ENCODE data around the gene GALNTL6. TPM values are rescaled to one million over a fixed set of nuclear protein-coding genes. Genes with fewer than 3 reads are reported as not detected.

Gene GALNTL6
- total and polyA plus RNA-seq, 2 of the 4 experiments (the other 2 are of a cell fraction) = under 0.01 TPM; not detected in 1

DNA sequence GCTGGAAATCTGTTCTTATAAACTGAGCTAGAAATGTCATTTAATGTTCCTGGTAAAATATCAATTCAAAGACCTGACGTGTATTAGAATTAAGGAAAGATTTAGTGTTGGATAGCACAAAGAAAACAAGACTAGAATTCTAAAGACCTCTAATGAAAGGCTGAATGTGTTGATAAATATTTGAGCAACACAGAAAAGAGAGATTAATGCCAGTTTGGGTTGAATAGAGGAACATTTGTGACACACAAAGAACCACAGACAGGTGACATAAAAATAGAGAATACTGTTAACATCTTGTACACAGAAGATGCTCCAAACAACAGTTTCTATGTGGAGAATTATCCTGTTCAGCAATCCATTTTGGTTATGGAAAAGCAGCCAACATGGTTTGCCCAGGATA lies 1133.3 kb downstream of the GALNTL6 start:
- no peak overlapping the region for H3K9ac ChIP-seq (ENCODE audit: low read depth, low read length)
- no peaks in the 10 kb centered on the region for H3K9me1 ChIP-seq (ENCODE audit: insufficient read depth, low read length)
- H3K14ac ChIP-seq (replicated peaks; ENCODE audit: low read depth, low read length) = no peak overlapping the region
- H3K18ac ChIP-seq (ENCODE audit: low read depth, low read length) = no peak overlapping the region
- H3K4me2 ChIP-seq (ENCODE audit: low read depth, low read length) = no peak overlapping the region
- H3K9me3 ChIP-seq (ENCODE audit: control insufficient read depth, insufficient read depth, low read length) = no peaks in the 10 kb centered on the region
- dilution Hi-C loops (cut with HindIII; ENCODE audit: low sequenced_read_pairs, unreplicated experiment) (no loop called here), intact Hi-C loops (cut with micrococcal nuclease) (no loop called here), in situ Hi-C loops (cut with MboI; ENCODE audit: low sequenced_read_pairs) (no loop called here)
- H3K4ac ChIP-seq (ENCODE audit: low read depth, low read length) = no peak overlapping the region
- no peak overlapping the region for H2AK9ac ChIP-seq (replicated peaks; ENCODE audit: low read depth, low read length, poor library complexity)
- no peak overlapping the region for H3K23ac ChIP-seq (ENCODE audit: low read depth, low read length)
- no peaks in the 10 kb centered on the region for H3K79me1 ChIP-seq (ENCODE audit: low read depth in 1 of 2, low read length in 2 of 2)
- no peak overlapping the region for H2AFZ ChIP-seq (replicated peaks; ENCODE audit: low read length, poor library complexity)
- H3K4me3 ChIP-seq (ENCODE audit: insufficient read depth, low read depth, low read length) = no peak overlapping the region
- peaks cover 14% of the 10 kb centered on the region for H3K27me3 ChIP-seq (ENCODE audit: control insufficient read depth, insufficient read depth, low read length)
- ChIA-PET CTCF (no interaction called here), POLR2A (ENCODE audit: unreplicated experiment) (no interaction called here)
- H3K4me1 ChIP-seq (ENCODE audit: control insufficient read depth, insufficient read depth, low read length) = no peaks in the 10 kb centered on the region
- no peak overlapping the region for H4K8ac ChIP-seq (ENCODE audit: low read depth in 2 of 2, low read length in 2 of 2)
- H4K20me1 ChIP-seq (ENCODE audit: insufficient read depth, low read length) = no peaks in the 10 kb centered on the region
- no TSS peak for BruUV-seq (replicated peaks)
- no peak overlapping the region for H2BK5ac ChIP-seq (ENCODE audit: low read depth, low read length, poor library complexity, severe bottlenecking)
- H2BK120ac ChIP-seq (ENCODE audit: low read depth, low read length) = no peak overlapping the region
- H3K27ac ChIP-seq (ENCODE audit: insufficient read depth, low read length) = no peak overlapping the region
- TF ChIP-seq MAZ (IDR thresholded peaks at IDR 0.05; ENCODE audit: borderline replicate concordance, low read depth, low read length) (no peak), POLR2A (IDR thresholded peaks at IDR 0.05; ENCODE audit: low read depth, low read length) (no peak), RFX5 (IDR thresholded peaks at IDR 0.05; ENCODE audit: low read depth, low read length) (no peak), BHLHE40 (IDR thresholded peaks at IDR 0.05; ENCODE audit: low read depth, low read length) (no peak), RAD21 (IDR thresholded peaks at IDR 0.05; ENCODE audit: low read length) (no peak), NFE2L2 (IDR thresholded peaks at IDR 0.05; ENCODE audit: low read depth, low read length) (no peak), CEBPB (IDR thresholded peaks at IDR 0.05; ENCODE audit: low read depth, low read length) (no peak), SMC3 (IDR thresholded peaks at IDR 0.05; ENCODE audit: low read depth, low read length) (no peak), MAFK (IDR thresholded peaks at IDR 0.05; ENCODE audit: low read depth, low read length) (no peak), FOS (IDR thresholded peaks at IDR 0.05; ENCODE audit: low read depth, low read length) (no peak)
- TF ChIP-seq, protein P1, sequence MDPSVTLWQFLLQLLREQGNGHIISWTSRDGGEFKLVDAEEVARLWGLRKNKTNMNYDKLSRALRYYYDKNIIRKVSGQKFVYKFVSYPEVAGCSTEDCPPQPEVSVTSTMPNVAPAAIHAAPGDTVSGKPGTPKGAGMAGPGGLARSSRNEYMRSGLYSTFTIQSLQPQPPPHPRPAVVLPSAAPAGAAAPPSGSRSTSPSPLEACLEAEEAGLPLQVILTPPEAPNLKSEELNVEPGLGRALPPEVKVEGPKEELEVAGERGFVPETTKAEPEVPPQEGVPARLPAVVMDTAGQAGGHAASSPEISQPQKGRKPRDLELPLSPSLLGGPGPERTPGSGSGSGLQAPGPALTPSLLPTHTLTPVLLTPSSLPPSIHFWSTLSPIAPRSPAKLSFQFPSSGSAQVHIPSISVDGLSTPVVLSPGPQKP (IDR thresholded peaks at IDR 0.05; ENCODE audit: borderline replicate concordance, low read depth, low read length) = no peak
- TF ChIP-seq, protein P2, sequence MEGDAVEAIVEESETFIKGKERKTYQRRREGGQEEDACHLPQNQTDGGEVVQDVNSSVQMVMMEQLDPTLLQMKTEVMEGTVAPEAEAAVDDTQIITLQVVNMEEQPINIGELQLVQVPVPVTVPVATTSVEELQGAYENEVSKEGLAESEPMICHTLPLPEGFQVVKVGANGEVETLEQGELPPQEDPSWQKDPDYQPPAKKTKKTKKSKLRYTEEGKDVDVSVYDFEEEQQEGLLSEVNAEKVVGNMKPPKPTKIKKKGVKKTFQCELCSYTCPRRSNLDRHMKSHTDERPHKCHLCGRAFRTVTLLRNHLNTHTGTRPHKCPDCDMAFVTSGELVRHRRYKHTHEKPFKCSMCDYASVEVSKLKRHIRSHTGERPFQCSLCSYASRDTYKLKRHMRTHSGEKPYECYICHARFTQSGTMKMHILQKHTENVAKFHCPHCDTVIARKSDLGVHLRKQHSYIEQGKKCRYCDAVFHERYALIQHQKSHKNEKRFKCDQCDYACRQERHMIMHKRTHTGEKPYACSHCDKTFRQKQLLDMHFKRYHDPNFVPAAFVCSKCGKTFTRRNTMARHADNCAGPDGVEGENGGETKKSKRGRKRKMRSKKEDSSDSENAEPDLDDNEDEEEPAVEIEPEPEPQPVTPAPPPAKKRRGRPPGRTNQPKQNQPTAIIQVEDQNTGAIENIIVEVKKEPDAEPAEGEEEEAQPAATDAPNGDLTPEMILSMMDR (conservative IDR thresholded peaks at IDR 0.05; ENCODE audit: low read depth, low read length) = no peak
- no peak overlapping the region for H2BK20ac ChIP-seq (ENCODE audit: low read depth, low read length)
- no peak overlapping the region for H2AK5ac ChIP-seq (ENCODE audit: low read depth, low read length)
- no peak for DNase-seq
- no peaks in the 10 kb centered on the region for H3K36me3 ChIP-seq (ENCODE audit: control insufficient read depth, insufficient read depth, low read length)
- no CpG with 5 or more reads among the region's 1 CpG for WGBS, 2 experiments (ENCODE audit: extremely low coverage in 2 of 2, insufficient read length in 1 of 2)
- no peak overlapping the region for H2BK15ac ChIP-seq (ENCODE audit: low read depth, low read length)
- H4K5ac ChIP-seq (ENCODE audit: low read depth, low read length) = no peak overlapping the region
- no peak for ATAC-seq (ENCODE audit: low read depth)
- no peak overlapping the region for H3K56ac ChIP-seq (ENCODE audit: extremely low read depth, insufficient read depth, low read length)
- no peak overlapping the region for H4K91ac ChIP-seq (ENCODE audit: insufficient read depth, low read depth, low read length)
